SK-N-MC (cell line): ENCODE results near the gene IRX2.

ENCODE experiments used
- EZH2 ChIP-seq: fragments of 200-600 bp; sonication (generic); IDR thresholded peaks from one replicate; pipeline ENCODE4 v1.6.1; 2017; ENCODE audit warnings: antibody characterized with exemption
- FOXP2 ChIP-seq: optimal IDR thresholded peaks from 2 replicates; pipeline ENCODE3; 2011; ENCODE audit warnings: mild to moderate bottlenecking, moderate library complexity; ENCODE audit not compliant: insufficient read depth; ENCODE audit errors: extremely low read length, control extremely low read depth
- POLR2AphosphoS5 ChIP-seq: IDR thresholded peaks from 2 replicates; pipeline ENCODE4 v1.6.1; 2012; ENCODE audit warnings: mild to moderate bottlenecking, low read depth, low read length, borderline replicate concordance

DNA sequence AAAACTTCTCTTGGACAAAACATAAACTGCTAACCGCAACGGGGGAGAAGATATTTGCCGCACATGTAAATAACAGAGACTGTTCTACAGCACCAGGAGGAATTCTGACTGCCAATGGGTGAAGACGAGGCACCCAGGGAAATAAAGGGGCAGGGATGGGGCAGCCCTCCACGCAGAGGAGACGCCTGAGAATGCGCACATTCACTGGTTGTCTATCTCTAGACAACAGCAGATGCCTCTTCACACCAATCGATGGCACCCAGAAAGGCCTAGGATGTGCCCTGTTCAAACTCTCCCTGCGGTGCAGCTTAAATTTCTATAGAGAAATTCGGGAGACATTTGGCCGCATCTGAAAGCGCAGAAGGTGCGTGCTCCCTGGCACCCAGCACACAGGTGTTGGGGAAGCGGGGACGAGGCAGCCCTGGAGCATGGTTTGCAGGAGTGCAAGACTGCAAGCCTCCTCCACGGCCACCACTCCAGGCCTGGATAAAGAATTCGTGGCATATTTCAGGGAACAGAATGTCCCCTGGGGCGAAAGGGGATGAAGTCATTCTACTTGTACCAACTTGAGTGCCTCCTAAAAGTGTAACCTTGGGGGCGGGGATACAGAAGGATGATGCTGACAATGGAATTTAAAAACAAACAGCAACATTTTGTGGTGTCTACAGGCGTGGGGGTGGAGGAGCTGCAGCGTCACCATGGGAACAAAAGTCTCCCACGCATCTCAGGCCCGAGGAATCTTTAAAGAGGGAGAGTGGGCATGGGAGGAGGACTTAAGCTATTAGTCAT, 6.3 kb upstream of the IRX2 start:
- TF ChIP-seq EZH2, result no peak
- no peak for TF ChIP-seq POLR2AphosphoS5
- TF ChIP-seq FOXP2, result no peak
